IMR-90 (cell line): ENCODE results near the gene PSMD12. TPM values are rescaled to one million over a fixed set of nuclear protein-coding genes. Genes with fewer than 3 reads are reported as not detected.

Source experiments
- ATAC-seq: fragments of 200-7000 bp; cut with Tn5 transposase; 2 replicates; pipeline ENCODE4 v1.9.1; 2020; ENCODE audit warnings: low read depth, mild to moderate bottlenecking, moderate library complexity
- BruUV-seq: library from RNA; stranded (reverse); fragments of 400-500 nt; replicated peaks from 2 replicates; lab custom pipeline; 2021; lab: Mats Ljungman, UMichigan
- CTCF ChIA-PET: fragments of 300-600 bp; formaldehyde crosslinking; extraction: SDS; loops from one replicate; lab custom pipeline; 2021; ENCODE audit warnings: antibody characterized with exemption; lab: Yijun Ruan, JAX
- POLR2A ChIA-PET: fragments of 300-600 bp; sonication (Branson Sonifier 250); formaldehyde crosslinking; loops from one replicate; lab custom pipeline; 2022; ENCODE audit warnings: antibody characterized with exemption; ENCODE audit not compliant: unreplicated experiment; lab: Charles Lee
- DNase-seq: peaks from one replicate; pipeline ENCODE4 v3.0.0; 2013
- H2AFZ ChIP-seq: replicated peaks from 2 replicates; pipeline ENCODE3; 2013; ENCODE audit warnings: low read length, mild to moderate bottlenecking; ENCODE audit not compliant: poor library complexity
- H2AK5ac ChIP-seq: 2 replicates; pipeline ENCODE4 v1.6.1; 2013; ENCODE audit warnings: low read depth, low read length, inconsistent platforms
- H2AK9ac ChIP-seq: replicated peaks from 2 replicates; pipeline ENCODE3; 2013; ENCODE audit warnings: mild to moderate bottlenecking, low read depth, low read length, moderate library complexity; ENCODE audit not compliant: poor library complexity
- H2BK120ac ChIP-seq: 2 replicates; pipeline ENCODE4 v1.6.1; 2013; ENCODE audit warnings: low read depth, low read length, inconsistent platforms
- H2BK15ac ChIP-seq: 3 replicates; pipeline ENCODE4 v1.6.1; 2013; ENCODE audit warnings: low read depth, low read length, inconsistent platforms
- H2BK20ac ChIP-seq: 2 replicates; pipeline ENCODE4 v1.6.1; 2013; ENCODE audit warnings: low read depth, mild to moderate bottlenecking, inconsistent platforms, low read length, moderate library complexity
- H2BK5ac ChIP-seq: 2 replicates; pipeline ENCODE4 v1.6.1; 2013; ENCODE audit warnings: mild to moderate bottlenecking, low read depth, low read length, inconsistent platforms; ENCODE audit not compliant: poor library complexity, severe bottlenecking
- H3K14ac ChIP-seq: replicated peaks from 2 replicates; pipeline ENCODE4 v1.6.1; 2013; ENCODE audit warnings: low read depth, low read length, inconsistent platforms
- H3K18ac ChIP-seq: 2 replicates; pipeline ENCODE4 v1.6.1; 2013; ENCODE audit warnings: low read depth, low read length, control low read depth
- H3K23ac ChIP-seq: 2 replicates; pipeline ENCODE4 v1.6.1; 2013; ENCODE audit warnings: low read depth, low read length, inconsistent platforms
- H3K27ac ChIP-seq: 2 replicates; pipeline ENCODE4 v1.5.1; 2013; ENCODE audit warnings: mild to moderate bottlenecking, control low read depth, low read length; ENCODE audit not compliant: insufficient read depth
- H3K27me3 ChIP-seq: 2 replicates; pipeline ENCODE4 v1.6.1; 2013; ENCODE audit warnings: low read length; ENCODE audit not compliant: control insufficient read depth, insufficient read depth
- H3K36me3 ChIP-seq: 2 replicates; pipeline ENCODE4 v1.6.1; 2013; ENCODE audit warnings: low read length, mixed read lengths; ENCODE audit not compliant: control insufficient read depth, insufficient read depth
- H3K4ac ChIP-seq: 2 replicates; pipeline ENCODE4 v1.6.1; 2013; ENCODE audit warnings: low read depth, low read length, inconsistent platforms
- H3K4me1 ChIP-seq: 2 replicates; pipeline ENCODE4 v1.6.1; 2013; ENCODE audit warnings: low read length, mixed read lengths; ENCODE audit not compliant: control insufficient read depth, insufficient read depth
- H3K4me2 ChIP-seq: 2 replicates; pipeline ENCODE4 v1.6.1; 2013; ENCODE audit warnings: low read depth, mild to moderate bottlenecking, control low read depth, low read length, moderate library complexity
- H3K4me3 ChIP-seq: 2 replicates; pipeline ENCODE4 v1.5.1; 2013; ENCODE audit warnings: low read depth, mild to moderate bottlenecking, control low read depth, low read length, moderate library complexity; ENCODE audit not compliant: insufficient read depth
- H3K56ac ChIP-seq: 2 replicates; pipeline ENCODE4 v1.6.1; 2013; ENCODE audit warnings: low read length, inconsistent platforms; ENCODE audit not compliant: insufficient read depth; ENCODE audit errors: extremely low read depth
- H3K79me1 ChIP-seq, 2 experiments: 2 replicates each; pipeline ENCODE4 v1.6.1; 2013; ENCODE audit warnings: low read length in 2 of 2, inconsistent platforms in 1 of 2, low read depth in 1 of 2
- H3K9ac ChIP-seq: 2 replicates; pipeline ENCODE4 v1.6.1; 2013; ENCODE audit warnings: low read depth, low read length, control low read depth
- H3K9me1 ChIP-seq: 2 replicates; pipeline ENCODE4 v1.6.1; 2013; ENCODE audit warnings: low read length, inconsistent platforms; ENCODE audit not compliant: insufficient read depth
- H3K9me3 ChIP-seq: 2 replicates; pipeline ENCODE4 v1.6.1; 2013; ENCODE audit warnings: low read length; ENCODE audit not compliant: control insufficient read depth, insufficient read depth
- H4K20me1 ChIP-seq: 2 replicates; pipeline ENCODE4 v1.6.1; 2013; ENCODE audit warnings: low read length, inconsistent platforms; ENCODE audit not compliant: insufficient read depth
- H4K5ac ChIP-seq: 2 replicates; pipeline ENCODE4 v1.6.1; 2013; ENCODE audit warnings: mild to moderate bottlenecking, low read depth, low read length, control low read depth
- H4K8ac ChIP-seq, 2 experiments: 2 replicates each; pipeline ENCODE4 v1.6.1; 2013; ENCODE audit warnings: low read depth in 2 of 2, low read length in 2 of 2, control low read depth in 1 of 2, inconsistent platforms in 1 of 2
- H4K91ac ChIP-seq: 2 replicates; pipeline ENCODE4 v1.6.1; 2013; ENCODE audit warnings: low read depth, low read length, inconsistent platforms; ENCODE audit not compliant: insufficient read depth
- CEBPB ChIP-seq: IDR thresholded peaks from 2 replicates; pipeline ENCODE4 v1.6.1; 2012; ENCODE audit warnings: low read depth, low read length, improper control_type of control experiment
- CHD1 ChIP-seq: IDR thresholded peaks from 2 replicates; pipeline ENCODE4 v1.6.1; 2012; ENCODE audit warnings: low read depth, low read length, improper control_type of control experiment
- CTCF ChIP-seq: conservative IDR thresholded peaks from 2 replicates; pipeline ENCODE4 v1.5.1; 2012; ENCODE audit warnings: mild to moderate bottlenecking, low read depth, low read length, improper control_type of control experiment
- ELK1 ChIP-seq: fragments of 150-350 bp; IDR thresholded peaks from 2 replicates; pipeline ENCODE4 v1.6.1; 2016; ENCODE audit warnings: low read depth, mild to moderate bottlenecking, low read length, moderate library complexity, borderline replicate concordance
- FOS ChIP-seq: fragments of 150-350 bp; IDR thresholded peaks from 2 replicates; pipeline ENCODE4 v1.6.1; 2016; ENCODE audit warnings: low read depth, low read length
- MAFK ChIP-seq: IDR thresholded peaks from 2 replicates; pipeline ENCODE4 v1.6.1; 2012; ENCODE audit warnings: low read depth, low read length, improper control_type of control experiment
- MAZ ChIP-seq: IDR thresholded peaks from 2 replicates; pipeline ENCODE4 v1.6.1; 2012; ENCODE audit warnings: low read depth, mild to moderate bottlenecking, low read length, improper control_type of control experiment, moderate library complexity, borderline replicate concordance
- MXI1 ChIP-seq: IDR thresholded peaks from 2 replicates; pipeline ENCODE4 v1.6.1; 2012; ENCODE audit warnings: low read depth, mild to moderate bottlenecking, low read length, moderate library complexity, borderline replicate concordance
- NFE2L2 ChIP-seq: fragments of 150-350 bp; IDR thresholded peaks from 2 replicates; pipeline ENCODE4 v1.6.1; 2016; ENCODE audit warnings: low read depth, mild to moderate bottlenecking, low read length
- RAD21 ChIP-seq: IDR thresholded peaks from 2 replicates; pipeline ENCODE4 v1.6.1; 2012; ENCODE audit warnings: low read length, improper control_type of control experiment
- RFX5 ChIP-seq: IDR thresholded peaks from 2 replicates; pipeline ENCODE4 v1.8.0; 2012; ENCODE audit warnings: low read depth, mild to moderate bottlenecking, low read length, moderate library complexity
- SMC3 ChIP-seq: fragments of 150-350 bp; IDR thresholded peaks from 2 replicates; pipeline ENCODE4 v1.6.1; 2016; ENCODE audit warnings: low read depth, mild to moderate bottlenecking, antibody characterized with exemption, low read length, moderate library complexity
- WGBS, 2 experiments: methylation state at CpG; one replicate each; pipeline versions ENCODE4 v1.1.5 to v1.1.7; 2013; ENCODE audit warnings: missing lambda C conversion rate in 2 of 2; ENCODE audit not compliant: insufficient read length in 1 of 2; ENCODE audit errors: extremely low coverage in 2 of 2; 5-methylcytosine and 5-hydroxymethylcytosine counted together
- dilution Hi-C: fragments of 300-500 bp; cut with HindIII; formaldehyde crosslinking; loops from one replicate; pipeline ENCODE4 v1.14.3; 2018; ENCODE audit warnings: low sequenced_read_pairs; ENCODE audit not compliant: unreplicated experiment
- in situ Hi-C: fragments of 300-500 bp; cut with MboI; formaldehyde crosslinking; loops from 3 replicates; pipeline ENCODE4 v1.14.3; 2019; ENCODE audit warnings: low sequenced_read_pairs, inconsistent platforms, mixed read lengths
- intact Hi-C: fragments of 100-400 bp; cut with micrococcal nuclease; formaldehyde crosslinking; loops from 2 replicates; pipeline ENCODE4 v1.10.0; 2022
- polyA plus RNA-seq, 3 experiments: library from polyadenylated mRNA; depleted of rRNA; stranded (reverse); fragments of >200 nt; gene quantifications; 2 replicates each; pipeline ENCODE4 v1.2.3, GENCODE V29; 2012; ENCODE audit warnings: low replicate concordance in 1 of 3
- total RNA-seq: library from RNA; depleted of rRNA; stranded (reverse); fragments of >200 nt; gene quantifications from 2 replicates; pipeline ENCODE4 v1.2.3, GENCODE V29; 2012

PSMD12 gene
- total and polyA plus RNA-seq, 2 of the 4 experiments (the other 2 are of a cell fraction): 17.9 to 39.7 TPM

- no peak for TF ChIP-seq ELK1
Observed at GRCh38 chr17:67376737-67377487, 10.5 kb upstream of the PSMD12 start, which contains the start of gene PITPNC1 (continued).

- Histone ChIP-seq H3K4me2 (peak overlapping the region; percentile 88), H4K91ac (no peak overlapping the region), H3K79me1 (peaks cover 6 to 13% of the 10 kb centered on the region in 2 experiments), H2AK9ac (no peak overlapping the region), H3K36me3 (no peaks in the 10 kb centered on the region), H2BK20ac (no peak overlapping the region), H2AK5ac (no peak overlapping the region), H2AFZ (peak overlapping the region; percentile 92), H3K14ac (no peak overlapping the region), H4K8ac (no peak overlapping the region), H2BK5ac (no peak overlapping the region), H3K4me1 (peaks cover 5% of the 10 kb centered on the region; the same call in 1 of the 2 replicates), H3K56ac (0 out of 2 replicates have a peak overlapping the region, but pooled peaks have one; percentile 22), H2BK15ac (no peak overlapping the region), H3K18ac (no peak overlapping the region), H3K9me1 (peaks cover 6% of the 10 kb centered on the region; the same call in 1 of the 2 replicates), H3K23ac (peak overlapping the region; percentile 66), H4K20me1 (no peaks in the 10 kb centered on the region), H3K9me3 (no peaks in the 10 kb centered on the region), H3K27me3 (no peaks in the 10 kb centered on the region), H3K4ac (no peak overlapping the region), H4K5ac (no peak overlapping the region), H3K27ac (no peak overlapping the region), H2BK120ac (no peak overlapping the region), H3K9ac (no peak overlapping the region; the same call in 1 of the 2 replicates), H3K4me3 (peak overlapping the region; percentile 59; the same call in 1 of the 2 replicates)
- in situ Hi-C loops (no loop called here), dilution Hi-C loops (no loop called here), intact Hi-C loops (loop anchor here (2.0 kb wide), 1 partner anchor 254 kb away; no protein-coding TSS in a partner anchor)
- ChIA-PET POLR2A (no interaction called here), CTCF (interaction anchor here (0.6 to 1.3 kb wide), 2 partner anchors 17 to 98 kb away, joined by 3 to 8 read pairs; no protein-coding TSS in a partner anchor)
- 0% methylated on average over 2 of the region's 6 CpGs; no CpG with 5 or more reads in 1 of the 2 experiments for WGBS, 2 experiments
- no TSS peak for BruUV-seq
- ATAC-seq: no peak
- DNase-seq: peak; percentile 59
- TF ChIP-seq SMC3 (no peak), RFX5 (no peak), RAD21 (no peak), MXI1 (no peak), NFE2L2 (no peak), CEBPB (no peak), FOS (no peak), MAZ (no peak), CHD1 (no peak), CTCF (no peak), MAFK (no peak)
Observed at GRCh38 chr17:67376415-67376736, 10.0 kb upstream of the PSMD12 start.
